ENCODE data around the gene WDR45B. TPM values are rescaled to one million over a fixed set of nuclear protein-coding genes. Genes with fewer than 3 reads are reported as not detected.

Gene WDR45B
- total RNA-seq, 1 experiment from 2014 or later: 96.5 TPM

DNA sequence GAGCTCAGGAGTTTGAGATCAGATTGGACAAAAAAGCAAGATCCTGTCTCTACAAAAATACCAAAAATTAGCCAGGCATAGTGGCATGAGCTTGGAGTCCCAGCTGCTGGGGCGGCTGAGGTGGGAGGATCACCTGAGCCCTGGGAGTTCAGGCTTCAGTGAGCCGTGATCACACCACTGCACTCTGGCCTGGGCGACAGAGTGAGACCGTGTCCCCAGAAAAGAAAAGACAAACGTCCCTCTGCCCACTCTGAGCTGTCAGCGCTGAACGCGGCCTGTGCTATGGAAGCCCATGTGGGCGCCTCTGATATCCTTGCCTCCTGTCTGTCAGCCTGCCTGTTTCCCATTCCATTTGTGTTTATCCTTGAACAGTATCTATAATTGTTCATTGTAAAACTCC lies 78.0 kb downstream of the WDR45B start (continued):
- TF ChIP-seq ESRRA (CRISPR knock-in tag; IDR thresholded peaks at IDR 0.05; ENCODE audit: borderline replicate concordance) (no peak), SP1 (CRISPR knock-in tag; conservative IDR thresholded peaks at IDR 0.05) (no peak), NR1H2 (CRISPR knock-in tag; IDR thresholded peaks at IDR 0.05) (no peak)
- TF ChIP-seq, protein P1, sequence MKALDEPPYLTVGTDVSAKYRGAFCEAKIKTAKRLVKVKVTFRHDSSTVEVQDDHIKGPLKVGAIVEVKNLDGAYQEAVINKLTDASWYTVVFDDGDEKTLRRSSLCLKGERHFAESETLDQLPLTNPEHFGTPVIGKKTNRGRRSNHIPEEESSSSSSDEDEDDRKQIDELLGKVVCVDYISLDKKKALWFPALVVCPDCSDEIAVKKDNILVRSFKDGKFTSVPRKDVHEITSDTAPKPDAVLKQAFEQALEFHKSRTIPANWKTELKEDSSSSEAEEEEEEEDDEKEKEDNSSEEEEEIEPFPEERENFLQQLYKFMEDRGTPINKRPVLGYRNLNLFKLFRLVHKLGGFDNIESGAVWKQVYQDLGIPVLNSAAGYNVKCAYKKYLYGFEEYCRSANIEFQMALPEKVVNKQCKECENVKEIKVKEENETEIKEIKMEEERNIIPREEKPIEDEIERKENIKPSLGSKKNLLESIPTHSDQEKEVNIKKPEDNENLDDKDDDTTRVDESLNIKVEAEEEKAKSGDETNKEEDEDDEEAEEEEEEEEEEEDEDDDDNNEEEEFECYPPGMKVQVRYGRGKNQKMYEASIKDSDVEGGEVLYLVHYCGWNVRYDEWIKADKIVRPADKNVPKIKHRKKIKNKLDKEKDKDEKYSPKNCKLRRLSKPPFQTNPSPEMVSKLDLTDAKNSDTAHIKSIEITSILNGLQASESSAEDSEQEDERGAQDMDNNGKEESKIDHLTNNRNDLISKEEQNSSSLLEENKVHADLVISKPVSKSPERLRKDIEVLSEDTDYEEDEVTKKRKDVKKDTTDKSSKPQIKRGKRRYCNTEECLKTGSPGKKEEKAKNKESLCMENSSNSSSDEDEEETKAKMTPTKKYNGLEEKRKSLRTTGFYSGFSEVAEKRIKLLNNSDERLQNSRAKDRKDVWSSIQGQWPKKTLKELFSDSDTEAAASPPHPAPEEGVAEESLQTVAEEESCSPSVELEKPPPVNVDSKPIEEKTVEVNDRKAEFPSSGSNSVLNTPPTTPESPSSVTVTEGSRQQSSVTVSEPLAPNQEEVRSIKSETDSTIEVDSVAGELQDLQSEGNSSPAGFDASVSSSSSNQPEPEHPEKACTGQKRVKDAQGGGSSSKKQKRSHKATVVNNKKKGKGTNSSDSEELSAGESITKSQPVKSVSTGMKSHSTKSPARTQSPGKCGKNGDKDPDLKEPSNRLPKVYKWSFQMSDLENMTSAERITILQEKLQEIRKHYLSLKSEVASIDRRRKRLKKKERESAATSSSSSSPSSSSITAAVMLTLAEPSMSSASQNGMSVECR (CRISPR knock-in tag; IDR thresholded peaks at IDR 0.05; ENCODE audit: borderline replicate concordance): no peak

GRCh38 chr17:82569621-82570020 lies 78.6 kb downstream of the WDR45B start:
- DNase-seq (ENCODE audit: low spot score) (no peak), ATAC-seq (no peak)
- peaks cover 19% of the 10 kb centered on the region for H3K4me1 Mint-ChIP-seq
- no peaks in the 10 kb centered on the region for H3K27me3 Mint-ChIP-seq (ENCODE audit: low read depth)
- CTCF ChIA-PET: no interaction called here
- no peak overlapping the region for H3K27ac Mint-ChIP-seq
- H3K36me3 Mint-ChIP-seq: peaks cover 52% of the 10 kb centered on the region
- POLR2A ChIA-PET: no interaction called here
- no peaks in the 10 kb centered on the region for H3K9me3 Mint-ChIP-seq
- no peak overlapping the region for H3K4me3 Mint-ChIP-seq
- TF ChIP-seq, protein P2, sequence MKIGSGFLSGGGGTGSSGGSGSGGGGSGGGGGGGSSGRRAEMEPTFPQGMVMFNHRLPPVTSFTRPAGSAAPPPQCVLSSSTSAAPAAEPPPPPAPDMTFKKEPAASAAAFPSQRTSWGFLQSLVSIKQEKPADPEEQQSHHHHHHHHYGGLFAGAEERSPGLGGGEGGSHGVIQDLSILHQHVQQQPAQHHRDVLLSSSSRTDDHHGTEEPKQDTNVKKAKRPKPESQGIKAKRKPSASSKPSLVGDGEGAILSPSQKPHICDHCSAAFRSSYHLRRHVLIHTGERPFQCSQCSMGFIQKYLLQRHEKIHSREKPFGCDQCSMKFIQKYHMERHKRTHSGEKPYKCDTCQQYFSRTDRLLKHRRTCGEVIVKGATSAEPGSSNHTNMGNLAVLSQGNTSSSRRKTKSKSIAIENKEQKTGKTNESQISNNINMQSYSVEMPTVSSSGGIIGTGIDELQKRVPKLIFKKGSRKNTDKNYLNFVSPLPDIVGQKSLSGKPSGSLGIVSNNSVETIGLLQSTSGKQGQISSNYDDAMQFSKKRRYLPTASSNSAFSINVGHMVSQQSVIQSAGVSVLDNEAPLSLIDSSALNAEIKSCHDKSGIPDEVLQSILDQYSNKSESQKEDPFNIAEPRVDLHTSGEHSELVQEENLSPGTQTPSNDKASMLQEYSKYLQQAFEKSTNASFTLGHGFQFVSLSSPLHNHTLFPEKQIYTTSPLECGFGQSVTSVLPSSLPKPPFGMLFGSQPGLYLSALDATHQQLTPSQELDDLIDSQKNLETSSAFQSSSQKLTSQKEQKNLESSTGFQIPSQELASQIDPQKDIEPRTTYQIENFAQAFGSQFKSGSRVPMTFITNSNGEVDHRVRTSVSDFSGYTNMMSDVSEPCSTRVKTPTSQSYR (CRISPR knock-in tag; IDR thresholded peaks at IDR 0.05): no peak
- TF ChIP-seq, protein P3, sequence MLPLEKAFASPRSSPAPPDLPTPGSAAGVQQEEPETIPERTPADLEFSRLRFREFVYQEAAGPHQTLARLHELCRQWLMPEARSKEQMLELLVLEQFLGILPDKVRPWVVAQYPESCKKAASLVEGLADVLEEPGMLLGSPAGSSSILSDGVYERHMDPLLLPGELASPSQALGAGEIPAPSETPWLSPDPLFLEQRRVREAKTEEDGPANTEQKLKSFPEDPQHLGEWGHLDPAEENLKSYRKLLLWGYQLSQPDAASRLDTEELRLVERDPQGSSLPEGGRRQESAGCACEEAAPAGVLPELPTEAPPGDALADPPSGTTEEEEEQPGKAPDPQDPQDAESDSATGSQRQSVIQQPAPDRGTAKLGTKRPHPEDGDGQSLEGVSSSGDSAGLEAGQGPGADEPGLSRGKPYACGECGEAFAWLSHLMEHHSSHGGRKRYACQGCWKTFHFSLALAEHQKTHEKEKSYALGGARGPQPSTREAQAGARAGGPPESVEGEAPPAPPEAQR (CRISPR knock-in tag; IDR thresholded peaks at IDR 0.05): no peak
- TF ChIP-seq, protein P4, sequence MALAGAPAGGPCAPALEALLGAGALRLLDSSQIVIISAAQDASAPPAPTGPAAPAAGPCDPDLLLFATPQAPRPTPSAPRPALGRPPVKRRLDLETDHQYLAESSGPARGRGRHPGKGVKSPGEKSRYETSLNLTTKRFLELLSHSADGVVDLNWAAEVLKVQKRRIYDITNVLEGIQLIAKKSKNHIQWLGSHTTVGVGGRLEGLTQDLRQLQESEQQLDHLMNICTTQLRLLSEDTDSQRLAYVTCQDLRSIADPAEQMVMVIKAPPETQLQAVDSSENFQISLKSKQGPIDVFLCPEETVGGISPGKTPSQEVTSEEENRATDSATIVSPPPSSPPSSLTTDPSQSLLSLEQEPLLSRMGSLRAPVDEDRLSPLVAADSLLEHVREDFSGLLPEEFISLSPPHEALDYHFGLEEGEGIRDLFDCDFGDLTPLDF (CRISPR knock-in tag; IDR thresholded peaks at IDR 0.05): no peak
- TF ChIP-seq, protein P1 (CRISPR knock-in tag; IDR thresholded peaks at IDR 0.05; ENCODE audit: borderline replicate concordance): no peak
- TF ChIP-seq E2F5 (CRISPR knock-in tag; IDR thresholded peaks at IDR 0.05): no peak
